ENCODE measurements around the gene CLDN2. TPM values are rescaled to one million over a fixed set of nuclear protein-coding genes. Genes with fewer than 3 reads are reported as not detected.
"Not testable (repeated sequence)": the region's sequence is repeated elsewhere in the genome, so short reads cannot be mapped to it uniquely, and the experiment has no call there.

Gene CLDN2, protein sequence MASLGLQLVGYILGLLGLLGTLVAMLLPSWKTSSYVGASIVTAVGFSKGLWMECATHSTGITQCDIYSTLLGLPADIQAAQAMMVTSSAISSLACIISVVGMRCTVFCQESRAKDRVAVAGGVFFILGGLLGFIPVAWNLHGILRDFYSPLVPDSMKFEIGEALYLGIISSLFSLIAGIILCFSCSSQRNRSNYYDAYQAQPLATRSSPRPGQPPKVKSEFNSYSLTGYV
- 1 to 10 TPM in 1 of 3 donors, under 1 TPM in 2; 0.38 to 1.2 (median 0.45) TPM for polyA plus RNA-seq

DNA sequence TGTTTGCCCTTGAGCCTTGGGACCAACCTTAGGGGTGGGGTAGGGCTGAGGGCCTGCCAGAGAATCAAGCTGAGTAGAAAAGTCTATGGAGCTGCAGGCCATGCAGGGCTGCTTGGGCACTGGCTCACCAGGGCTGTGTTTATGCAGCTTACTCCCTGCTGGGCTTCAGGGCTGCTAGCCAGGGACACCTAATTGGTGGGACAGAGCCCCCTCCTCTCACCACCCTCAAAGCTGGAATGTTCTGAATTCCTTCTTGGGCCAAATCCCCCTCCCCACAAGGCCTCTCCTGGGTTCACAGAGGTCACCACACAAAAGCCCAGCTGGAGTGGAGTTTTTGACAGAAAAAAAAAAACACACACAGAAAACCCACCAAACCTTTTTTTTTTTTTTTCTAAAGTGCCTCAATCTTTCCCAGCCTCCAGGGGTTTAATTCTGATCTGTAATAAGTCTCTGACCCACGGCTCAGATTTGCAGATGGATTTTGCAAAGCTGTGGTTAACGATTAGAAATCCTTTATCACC is at the start of gene CLDN2:
TSS of gene CLDN2 (plus strand) at position 471 of the 521 bp plus-strand sequence. CDS start 7,827 bp downstream, outside the sequence.
- 37 to 69% (median 42%) methylated on average over 2 of the region's 2 CpGs for whole genome bisulfite sequencing, 3 donors
- H3K27ac ChIP-seq (ENCODE audit: low read depth, low read length) = no peak within 1 kb of the TSS

DNA sequence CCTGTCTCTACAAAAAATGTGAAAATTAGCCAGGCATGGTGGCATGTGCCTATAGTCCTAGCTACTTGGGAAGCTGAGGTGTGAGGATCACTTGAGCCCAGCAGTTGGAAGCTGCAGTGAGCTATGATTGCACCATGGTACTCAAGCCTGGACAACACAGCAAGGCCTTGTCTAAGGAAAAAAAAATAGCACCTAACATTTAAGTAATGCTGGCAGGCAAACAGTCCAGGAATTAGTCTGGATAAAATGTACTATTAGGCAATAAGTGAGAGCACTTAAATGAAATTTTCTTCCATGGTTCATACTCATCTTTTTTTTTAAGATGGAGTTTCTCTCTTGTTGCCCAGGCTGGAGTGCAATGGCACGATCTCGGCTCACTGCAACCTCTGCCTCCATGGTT is 47.4 kb upstream of the CLDN2 start:
- H3K27ac ChIP-seq (ENCODE audit: low read depth, low read length) = not testable (repeated sequence)
- WGBS, 3 donors = 97 to 100% (median 100%) methylated on average over 2 of the region's 2 CpGs

DNA sequence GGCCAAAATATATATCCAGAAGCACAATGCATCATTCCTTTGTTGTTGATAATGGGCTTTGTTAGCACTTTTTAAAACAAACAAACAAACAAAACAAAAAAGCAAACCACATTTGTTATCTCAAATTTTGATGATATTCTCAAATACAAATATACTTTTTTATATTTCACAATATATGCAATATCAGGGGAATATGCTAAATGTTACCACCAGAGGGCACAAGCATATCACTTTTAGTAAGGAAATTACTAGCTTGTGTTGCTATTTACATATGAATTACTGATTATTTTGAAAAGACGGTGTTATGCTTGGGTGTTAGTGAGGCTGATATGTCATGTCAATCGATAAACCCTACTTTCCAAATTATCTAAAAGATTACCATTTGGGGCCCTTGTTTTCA is 46.1 kb upstream of the CLDN2 start:
- 53 to 83% (median 56%) methylated on average over 2 of the region's 2 CpGs for WGBS, 3 donors
- H3K27ac ChIP-seq (ENCODE audit: low read depth, low read length) = no peak overlapping the region

DNA sequence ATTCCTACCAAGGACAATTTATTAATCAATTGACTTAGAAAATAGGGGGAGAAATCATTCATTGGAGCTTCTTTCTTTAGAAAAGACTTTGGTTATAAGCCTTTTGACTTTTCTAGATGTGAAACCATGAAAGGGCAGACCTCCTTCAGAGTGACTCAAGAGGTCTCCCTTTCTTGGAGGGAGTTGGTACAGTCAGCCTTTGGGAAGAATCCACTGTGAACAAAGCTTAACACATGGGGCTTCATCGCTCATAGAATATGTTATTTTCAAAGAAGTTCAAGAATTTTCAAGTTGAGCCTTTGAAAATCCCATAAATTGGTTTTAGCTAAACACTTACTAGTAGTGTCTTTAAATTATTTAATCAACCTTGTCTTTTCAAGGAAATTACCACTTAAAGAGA is 45.1 kb upstream of the CLDN2 start:
- H3K27ac ChIP-seq (ENCODE audit: low read depth, low read length) = no peak overlapping the region
- 68 to 100% (median 100%) methylated on average over 1 of the region's 1 CpG for WGBS, 3 donors

DNA sequence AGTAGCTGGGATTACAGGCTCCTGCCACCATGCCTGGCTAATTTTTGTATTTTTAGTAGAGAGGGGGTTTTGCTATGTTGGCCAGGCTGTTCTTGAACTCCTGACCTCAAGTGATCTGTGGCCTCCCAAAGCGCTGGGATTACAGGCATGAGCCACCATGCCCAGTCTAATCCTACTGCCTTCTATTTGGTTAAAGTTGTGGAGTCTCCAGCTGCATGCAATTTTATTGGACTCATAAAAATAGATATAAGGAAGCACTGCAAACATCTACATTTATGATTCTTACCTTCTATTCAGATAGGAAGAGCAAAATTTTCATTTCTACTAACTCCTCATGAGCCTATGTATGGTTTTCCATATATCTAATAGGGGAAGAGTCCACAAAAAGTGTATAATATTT is 30.7 kb upstream of the CLDN2 start:
- no peak overlapping the region for H3K27ac ChIP-seq (ENCODE audit: low read depth, low read length)
- WGBS, 3 donors = 74 to 90% (median 82%) methylated on average over 1 of the region's 1 CpG

DNA sequence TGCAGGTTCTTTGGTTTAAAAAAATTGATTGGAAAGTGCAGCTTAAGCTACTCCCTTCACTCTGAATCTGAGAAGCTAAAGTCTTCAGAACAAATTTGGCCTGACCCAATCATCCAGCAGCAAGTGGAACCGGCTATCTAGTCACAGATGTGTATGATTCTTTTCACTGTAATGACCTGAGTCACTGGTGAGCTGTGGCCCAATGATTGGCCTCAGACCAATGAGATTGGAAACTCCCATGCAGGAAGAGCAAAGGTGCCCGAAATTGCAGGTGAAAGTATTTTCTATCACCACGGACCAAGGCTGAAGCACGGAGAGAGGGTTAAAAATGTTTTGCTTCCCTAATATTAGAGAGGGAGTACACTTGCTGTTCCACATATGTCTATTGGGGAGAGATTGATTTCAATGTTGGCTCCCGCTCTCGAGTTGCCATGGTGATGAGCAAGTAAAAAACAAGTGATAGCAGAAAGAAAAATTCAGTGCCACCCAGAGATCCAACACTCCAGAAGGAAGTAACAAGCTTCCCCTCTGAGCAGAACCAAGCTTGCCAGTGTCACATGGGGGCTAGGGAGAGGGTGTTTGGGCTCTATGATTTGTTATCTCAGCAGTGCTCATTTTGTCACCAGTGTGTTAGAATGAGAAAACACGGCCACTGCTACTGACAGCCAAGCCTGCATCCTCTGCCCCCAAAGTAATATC is 28.3 kb upstream of the CLDN2 start:
- H3K27ac ChIP-seq (ENCODE audit: low read depth, low read length) = no peak overlapping the region
- whole genome bisulfite sequencing, 3 donors = 53 to 56% (median 54%) methylated on average over 7 of the region's 7 CpGs

DNA sequence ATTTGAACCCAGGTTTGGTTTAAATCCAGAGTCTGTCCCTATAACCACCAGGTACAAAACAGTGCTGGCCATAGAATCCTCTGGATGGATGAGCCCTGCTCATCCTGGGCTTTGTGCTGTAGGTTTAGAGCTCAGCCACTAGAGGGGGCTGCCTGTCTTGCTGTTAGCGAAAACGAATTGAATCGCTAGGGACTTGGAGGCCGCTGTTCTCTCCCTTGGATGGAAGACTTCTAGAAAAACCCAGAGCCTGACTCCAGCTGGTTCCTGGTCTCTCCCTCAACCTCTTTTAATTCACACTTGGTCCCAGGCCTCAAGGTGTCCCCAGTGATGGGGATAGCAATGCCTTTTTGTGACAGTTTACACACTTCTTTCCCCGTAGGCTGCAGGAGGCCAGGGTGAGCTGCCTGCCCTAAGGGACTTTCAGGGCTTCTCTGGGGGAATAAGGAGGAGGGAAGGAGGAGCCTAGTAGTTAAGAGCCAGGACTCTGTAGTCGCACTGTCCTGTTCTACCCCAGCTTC is 25.8 kb upstream of the CLDN2 start:
- WGBS, 3 donors = 18 to 29% (median 26%) methylated on average over 6 of the region's 6 CpGs
- H3K27ac ChIP-seq (ENCODE audit: low read depth, low read length) = no peak overlapping the region

DNA sequence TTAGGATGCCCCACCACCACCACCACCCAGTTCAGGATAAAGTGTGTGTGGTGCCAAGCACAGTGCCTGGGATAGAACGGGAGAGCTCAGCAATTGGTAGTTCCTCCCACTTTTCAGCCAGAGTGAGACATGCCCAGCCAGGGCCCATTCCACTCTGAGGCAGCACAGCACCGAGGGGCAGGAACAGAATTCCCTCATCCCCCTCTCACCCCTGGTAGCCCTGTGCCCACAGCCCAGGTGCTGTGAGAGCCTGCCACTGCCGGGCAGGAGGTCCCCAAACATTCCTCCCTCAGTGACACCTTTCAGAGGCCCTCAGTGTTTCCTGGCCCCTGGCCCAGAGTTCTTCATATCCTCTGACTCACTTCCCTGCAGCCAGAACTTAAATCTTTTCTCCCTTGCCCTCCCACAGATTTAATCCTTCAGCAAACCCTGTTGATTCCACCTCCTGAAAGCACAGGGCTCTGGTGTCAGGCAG is 25.2 kb upstream of the CLDN2 start:
- WGBS, 3 donors = 32 to 45% (median 34%) methylated on average over 3 of the region's 3 CpGs

DNA sequence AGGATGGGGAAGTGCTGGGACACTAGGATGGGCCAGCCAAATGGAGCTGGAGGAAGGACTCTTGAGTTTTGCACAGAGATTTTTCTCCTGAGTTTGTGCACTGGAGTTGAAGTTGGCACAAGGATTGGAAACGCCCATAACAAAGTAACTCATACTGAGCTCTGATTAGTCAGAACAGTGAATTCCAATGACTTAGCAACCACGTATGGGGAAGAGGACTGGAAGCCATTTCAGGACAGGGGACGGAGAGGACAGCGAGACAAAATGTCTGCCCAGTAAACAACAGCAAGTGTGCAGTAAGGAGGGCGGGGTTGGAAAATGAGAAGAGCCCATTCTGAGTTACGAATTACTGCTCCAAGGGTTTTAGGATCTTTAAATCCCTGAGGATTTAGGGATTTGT is 22.9 kb upstream of the CLDN2 start:
- H3K27ac ChIP-seq (ENCODE audit: low read depth, low read length) = no peak overlapping the region
- WGBS, 3 donors = 69 to 85% (median 77%) methylated on average over 6 of the region's 6 CpGs

More for the DNA sequence above, 25.2 kb upstream of the CLDN2 start:
- H3K27ac ChIP-seq (ENCODE audit: low read depth, low read length) = no peak overlapping the region

DNA sequence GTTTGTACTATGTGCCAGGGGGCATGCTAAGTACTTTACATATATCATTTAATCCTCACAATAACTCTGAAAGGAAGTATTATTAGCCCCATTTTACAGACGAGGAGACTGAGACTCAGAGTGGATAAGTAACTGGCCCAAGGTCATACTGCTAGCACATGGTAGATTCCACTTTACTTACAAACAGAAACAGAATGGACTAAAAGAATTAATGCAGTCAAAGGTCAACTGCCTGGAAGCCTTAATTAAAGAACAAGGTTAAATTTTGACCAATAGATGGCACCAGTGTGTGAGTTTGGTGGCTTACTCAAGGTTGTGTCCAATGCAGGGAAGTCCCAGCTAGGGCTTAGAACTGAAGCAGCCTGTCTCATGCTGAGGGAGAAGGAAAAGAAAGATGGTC is 21.7 kb upstream of the CLDN2 start:
- no peak overlapping the region for H3K27ac ChIP-seq (ENCODE audit: low read depth, low read length)
- 16 to 41% (median 32%) methylated on average over 1 of the region's 1 CpG for WGBS, 3 donors

DNA sequence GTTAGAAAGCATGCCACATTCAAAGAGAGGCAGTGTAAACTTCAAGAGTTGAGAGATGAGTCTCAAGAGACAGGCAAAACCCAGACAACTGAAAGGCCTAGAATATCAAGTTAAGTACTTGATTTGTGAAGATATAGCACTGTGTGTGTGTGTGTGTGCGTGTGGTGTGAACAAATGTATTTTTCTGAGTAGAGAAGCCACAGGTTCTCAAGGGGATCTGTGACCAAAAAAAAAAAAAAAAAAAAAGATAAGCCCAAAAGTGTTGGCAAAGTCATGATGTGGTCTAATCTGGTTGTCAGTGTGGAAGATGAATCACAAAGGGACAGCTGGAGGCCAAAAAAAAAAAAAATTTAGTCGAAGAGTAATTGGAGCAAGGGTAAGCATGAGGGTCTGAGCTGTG is 20.9 kb upstream of the CLDN2 start:
- 41 to 92% (median 46%) methylated on average over 1 to 2 of the region's 2 CpGs for WGBS, 3 donors
- H3K27ac ChIP-seq (ENCODE audit: low read depth, low read length) = no peak overlapping the region

DNA sequence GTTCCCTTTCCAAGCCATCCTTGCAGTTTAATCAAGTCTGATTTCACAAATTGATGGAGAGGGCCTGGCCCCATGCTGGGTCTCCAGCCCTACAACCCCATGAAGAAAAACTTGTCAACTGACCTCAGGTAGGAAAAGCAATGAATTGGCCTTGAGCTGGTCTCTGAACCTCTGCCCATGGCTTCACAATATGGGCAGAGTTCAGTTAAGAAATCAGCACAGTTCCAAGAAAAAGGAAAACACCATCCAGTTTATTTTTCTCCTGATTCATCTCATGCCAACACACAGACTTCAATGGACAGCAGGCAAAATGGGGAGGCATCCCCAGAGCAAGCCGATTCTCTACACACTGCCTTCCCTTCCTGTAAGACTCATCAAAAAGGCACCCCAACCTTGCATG is 20.4 kb upstream of the CLDN2 start:
- H3K27ac ChIP-seq (ENCODE audit: low read depth, low read length) = no peak overlapping the region
- 50 to 89% (median 83%) methylated on average over 1 of the region's 1 CpG for WGBS, 3 donors

DNA sequence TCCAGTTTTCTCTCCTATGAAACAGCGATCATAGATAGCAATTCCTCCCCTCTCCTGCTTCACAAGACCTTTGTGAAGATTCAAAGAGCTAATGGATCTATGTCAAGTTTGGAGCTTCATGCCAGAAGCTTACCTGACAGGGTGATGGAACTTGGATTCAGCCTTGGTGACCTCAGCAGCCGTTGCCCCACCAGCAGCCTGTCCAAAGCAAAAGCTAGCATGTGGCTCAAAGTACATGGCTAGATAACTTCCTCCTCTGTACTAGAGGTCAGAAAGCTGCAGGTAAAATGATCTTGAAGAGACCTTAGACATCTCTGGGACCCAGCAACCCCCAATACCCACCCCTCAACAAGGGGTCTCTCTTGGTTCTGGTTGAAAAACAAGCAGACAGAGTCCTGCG is 18.9 kb upstream of the CLDN2 start:
- WGBS, 3 donors = 55 to 87% (median 68%) methylated on average over 3 of the region's 3 CpGs
- H3K27ac ChIP-seq (ENCODE audit: low read depth, low read length) = no peak overlapping the region

DNA sequence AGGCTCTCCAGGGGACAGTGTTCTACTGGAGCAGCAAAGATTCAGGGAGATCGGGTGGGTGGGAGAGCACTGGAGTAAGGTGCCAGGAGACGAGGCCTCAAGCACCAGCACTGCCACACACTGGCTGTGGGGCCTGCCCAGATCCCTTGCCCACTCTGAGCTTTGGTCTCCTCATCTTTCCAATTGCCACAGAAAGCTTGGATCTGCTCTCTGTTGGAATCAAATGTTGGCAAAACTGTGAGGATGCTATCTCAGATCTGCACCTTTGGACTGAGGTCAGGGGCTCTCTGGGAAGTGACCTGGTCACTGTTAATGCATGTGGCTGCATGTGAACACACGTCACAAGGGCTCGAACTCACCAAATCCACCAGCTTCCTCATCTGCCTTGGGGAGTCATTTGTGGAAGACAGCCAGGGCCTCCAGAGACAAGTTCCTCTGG is 18.4 kb upstream of the CLDN2 start:
- WGBS, 3 donors = 61 to 91% (median 87%) methylated on average over 3 to 4 of the region's 4 CpGs
- no peak overlapping the region for H3K27ac ChIP-seq (ENCODE audit: low read depth, low read length)

DNA sequence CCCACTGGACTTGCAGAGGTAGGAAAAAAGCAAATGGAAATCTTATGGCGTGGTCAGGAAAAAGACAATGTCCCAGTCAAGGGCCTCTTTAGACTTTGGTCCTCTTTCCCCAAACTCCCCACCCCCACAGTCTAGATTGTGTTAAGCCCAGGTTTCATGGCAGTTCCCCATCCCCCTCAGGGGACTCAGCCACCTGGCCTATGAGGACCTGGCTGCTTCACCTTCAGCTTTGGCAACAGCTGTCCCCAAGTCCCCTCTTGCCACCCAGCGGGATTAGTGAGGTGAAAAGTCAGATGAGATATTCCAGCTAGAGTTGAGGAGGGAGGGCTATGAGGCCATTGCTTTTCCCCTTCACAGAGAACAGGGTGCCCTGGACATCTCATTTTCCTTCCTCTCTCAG is 17.5 kb upstream of the CLDN2 start:
- 63 to 98% (median 89%) methylated on average over 2 of the region's 2 CpGs for WGBS, 3 donors

DNA sequence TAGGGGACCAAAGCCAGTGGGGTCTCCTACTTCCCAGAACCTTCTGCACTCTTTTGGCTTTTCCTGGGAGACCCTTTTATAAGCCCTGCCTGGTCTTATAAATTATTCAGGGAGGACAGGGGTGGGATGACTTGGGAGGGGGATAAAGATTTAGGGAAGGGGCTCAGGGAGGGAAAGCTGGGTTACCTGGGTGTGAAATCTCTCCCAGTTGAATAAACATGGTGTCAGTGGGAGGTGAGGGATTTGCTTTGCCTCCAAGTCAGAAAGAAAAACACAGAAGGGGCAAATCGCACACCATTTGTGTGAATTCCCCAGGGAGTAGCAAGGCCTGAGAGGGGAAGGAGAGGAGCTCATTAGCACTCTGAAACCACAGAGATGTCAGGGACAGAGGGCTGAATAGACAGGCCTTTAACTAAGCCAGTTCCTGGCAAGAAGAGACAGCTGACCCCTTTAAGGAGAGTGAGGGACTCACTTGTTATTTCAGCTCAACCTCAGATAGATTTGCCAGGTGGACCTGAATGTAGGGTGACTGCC is 16.8 kb upstream of the CLDN2 start, which contains the start of gene RIPPLY1:
TSS of gene RIPPLY1 (minus strand) at position 51 of the 534 bp plus-strand sequence. CDS start 54 bp downstream, outside the sequence.
- no peak within 1 kb of the TSS for H3K27ac ChIP-seq (ENCODE audit: low read depth, low read length)
- 76 to 88% (median 81%) methylated on average over 1 of the region's 1 CpG for WGBS, 3 donors

More for the DNA sequence above, 17.5 kb upstream of the CLDN2 start:
- H3K27ac ChIP-seq (ENCODE audit: low read depth, low read length) = no peak overlapping the region

DNA sequence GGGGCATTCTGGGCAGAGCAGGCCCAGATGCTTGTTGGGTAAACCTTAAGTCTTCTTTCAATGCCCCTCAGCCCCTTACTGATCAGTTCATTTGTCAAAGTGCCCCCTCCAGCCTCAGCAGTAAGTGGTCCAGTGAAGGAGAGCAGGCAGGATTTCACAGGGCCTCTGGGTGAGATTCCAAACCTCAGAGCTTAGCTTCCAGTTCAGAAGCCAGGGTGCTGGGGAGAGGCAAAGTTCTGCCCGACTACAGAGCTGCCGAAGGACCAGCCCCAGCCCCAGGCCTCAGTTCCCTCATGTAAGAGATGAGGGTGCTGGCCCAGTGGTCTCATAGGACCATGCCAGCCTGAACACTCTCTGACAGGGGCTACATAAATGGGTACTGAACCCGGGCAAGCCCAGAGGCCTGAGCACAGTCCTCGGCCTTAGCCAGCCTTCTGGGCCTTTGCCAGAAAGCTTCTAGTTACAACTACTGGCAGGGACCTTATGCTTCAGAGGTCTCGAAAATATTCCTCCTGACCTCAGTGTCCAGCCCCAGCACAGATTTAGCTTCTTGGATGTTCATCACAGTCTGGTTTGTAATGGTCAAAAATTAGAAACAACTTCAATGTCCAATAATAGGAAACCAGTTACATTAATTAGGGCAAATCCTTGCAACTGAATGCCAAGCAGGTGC is 16.2 kb upstream of the CLDN2 start:
- WGBS, 3 donors = 70 to 82% (median 72%) methylated on average over 5 of the region's 5 CpGs
- H3K27ac ChIP-seq (ENCODE audit: low read depth, low read length) = no peak overlapping the region

DNA sequence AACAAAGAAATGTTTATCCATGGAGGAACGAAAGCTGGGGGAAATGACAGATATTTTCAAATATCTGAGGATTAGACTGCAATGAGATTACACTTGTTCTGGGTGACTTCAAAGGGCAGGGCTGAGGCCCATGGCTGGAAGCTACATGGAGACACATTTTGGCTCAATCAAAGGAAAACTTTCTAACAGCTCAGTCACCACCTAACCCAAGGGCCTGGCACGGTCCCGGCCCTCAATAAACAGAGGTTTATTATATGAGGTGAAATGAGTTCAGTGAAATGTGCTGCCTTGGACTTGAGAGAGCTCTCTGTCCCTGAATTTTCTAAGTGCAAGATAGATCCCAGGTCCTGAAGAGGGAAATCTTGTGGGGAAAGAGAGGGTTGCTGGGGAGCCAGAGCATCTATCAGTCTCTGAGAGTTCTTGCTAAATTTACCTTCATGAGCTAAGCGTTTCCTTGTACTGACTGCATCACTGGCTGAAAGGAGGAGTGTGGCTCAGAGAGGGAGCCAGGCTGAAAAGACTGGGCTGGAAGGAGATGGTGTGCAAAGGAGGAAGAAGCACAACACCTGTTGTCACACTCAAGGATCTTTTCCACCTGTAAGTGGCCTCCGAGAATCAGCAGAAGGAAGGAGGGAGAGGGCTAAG is 15.0 kb upstream of the CLDN2 start:
- H3K27ac ChIP-seq (ENCODE audit: low read depth, low read length) = no peak overlapping the region
- 76 to 90% (median 80%) methylated on average over 5 of the region's 5 CpGs for WGBS, 3 donors
